ENCODE results near the gene C12orf76.

The C12orf76 gene

GRCh38 chr12:109997393-109997792 is 50.9 kb downstream of the C12orf76 start:
- Histone ChIP-seq H3K27me3 (ENCODE audit: insufficient read depth, low read depth) (no peaks in the 10 kb centered on the region), H3K4me3 (IDR thresholded peaks at IDR 0.05; ENCODE audit: insufficient read depth, low read depth, low read length) (no peak overlapping the region), H3K4me2 (no peak overlapping the region), H3K4me1 (ENCODE audit: low read depth, poor library complexity, severe bottlenecking) (peaks cover 3% of the 10 kb centered on the region), H3K79me2 (ENCODE audit: insufficient read depth, low read depth) (peaks cover 22% of the 10 kb centered on the region; the same call in 1 of the 2 replicates), H3K36me3 (ENCODE audit: insufficient read depth) (no peaks in the 10 kb centered on the region), H3K27ac (no peak overlapping the region), H4K20me1 (ENCODE audit: insufficient read depth) (no peaks in the 10 kb centered on the region), H2AFZ (ENCODE audit: low read depth) (no peak overlapping the region), H3K9ac (no peak overlapping the region)
- TF ChIP-seq CTCF (conservative IDR thresholded peaks at IDR 0.05; ENCODE audit: low read depth, low read length): no peak

GRCh38 chr12:109996483-109996853 is 51.9 kb downstream of the C12orf76 start:
- Histone ChIP-seq H3K27me3 (ENCODE audit: insufficient read depth, low read depth) (no peaks in the 10 kb centered on the region), H2AFZ (ENCODE audit: low read depth) (peak overlapping the region; percentile 98), H3K4me2 (peak overlapping the region; percentile 69; the same call in 1 of the 2 replicates), H3K36me3 (ENCODE audit: insufficient read depth) (no peaks in the 10 kb centered on the region), H4K20me1 (ENCODE audit: insufficient read depth) (no peaks in the 10 kb centered on the region), H3K4me1 (ENCODE audit: low read depth, poor library complexity, severe bottlenecking) (peaks cover 3% of the 10 kb centered on the region), H3K79me2 (ENCODE audit: insufficient read depth, low read depth) (peaks cover 22% of the 10 kb centered on the region; the same call in 1 of the 2 replicates), H3K9ac (peak overlapping the region; percentile 51; the same call in 1 of the 2 replicates), H3K27ac (no peak overlapping the region), H3K4me3 (IDR thresholded peaks at IDR 0.05; ENCODE audit: insufficient read depth, low read depth, low read length) (no peak overlapping the region)
- TF ChIP-seq CTCF (conservative IDR thresholded peaks at IDR 0.05; ENCODE audit: low read depth, low read length): no peak

- Histone ChIP-seq H3K36me3 (ENCODE audit: insufficient read depth) (no peaks in the 10 kb centered on the region), H3K27ac (no peak within 1 kb of the TSS), H3K4me1 (ENCODE audit: low read depth, poor library complexity, severe bottlenecking) (peaks cover 3% of the 10 kb centered on the region), H2AFZ (ENCODE audit: low read depth) (peak within 1 kb of the TSS; percentile 98), H3K4me3 (IDR thresholded peaks at IDR 0.05; ENCODE audit: insufficient read depth, low read depth, low read length) (no peak within 1 kb of the TSS), H3K27me3 (ENCODE audit: insufficient read depth, low read depth) (no peaks in the 10 kb centered on the region), H3K4me2 (peak within 1 kb of the TSS; percentile 73), H4K20me1 (ENCODE audit: insufficient read depth) (no peaks in the 10 kb centered on the region), H3K79me2 (ENCODE audit: insufficient read depth, low read depth) (peaks cover 22% of the 10 kb centered on the region; the same call in 1 of the 2 replicates), H3K9ac (peak within 1 kb of the TSS; percentile 51; the same call in 1 of the 2 replicates)
- TF ChIP-seq CTCF (conservative IDR thresholded peaks at IDR 0.05; ENCODE audit: low read depth, low read length): no peak
Measured at GRCh38 chr12:109995686-109996482, 52.4 kb downstream of the C12orf76 start, which contains the start of gene GIT2. Gene GIT2 (minus strand): TSS chr12:109996368. CDS start chr12:109996224, 144 bp downstream.

GRCh38 chr12:109995361-109995685 is 53.0 kb downstream of the C12orf76 start:
- H2AFZ ChIP-seq (ENCODE audit: low read depth): peak overlapping the region; percentile 98; the same call in 1 of the 2 replicates
- no peak overlapping the region for H3K4me3 ChIP-seq (IDR thresholded peaks at IDR 0.05; ENCODE audit: insufficient read depth, low read depth, low read length)
- H3K9ac ChIP-seq: peak overlapping the region; percentile 51; the same call in 1 of the 2 replicates
- no peaks in the 10 kb centered on the region for H3K27me3 ChIP-seq (ENCODE audit: insufficient read depth, low read depth)
- H3K4me1 ChIP-seq (ENCODE audit: low read depth, poor library complexity, severe bottlenecking): peaks cover 3% of the 10 kb centered on the region
- H3K4me2 ChIP-seq: peak overlapping the region; percentile 73
- no peak for TF ChIP-seq CTCF (conservative IDR thresholded peaks at IDR 0.05; ENCODE audit: low read depth, low read length)
- H3K79me2 ChIP-seq (ENCODE audit: insufficient read depth, low read depth): peaks cover 22% of the 10 kb centered on the region; the same call in 1 of the 2 replicates
- no peaks in the 10 kb centered on the region for H3K36me3 ChIP-seq (ENCODE audit: insufficient read depth)
- no peaks in the 10 kb centered on the region for H4K20me1 ChIP-seq (ENCODE audit: insufficient read depth)
- no peak overlapping the region for H3K27ac ChIP-seq
